HG03457 (cell line): ENCODE data around the gene DAND5.

Experiments used
- ATAC-seq: cut with Tn5 transposase; IDR thresholded peaks from one replicate; pipeline ENCODE4 v1.9.1; 2021; ENCODE audit warnings: moderate number of reproducible peaks; ENCODE audit not compliant: unreplicated experiment

Gene DAND5

DNA sequence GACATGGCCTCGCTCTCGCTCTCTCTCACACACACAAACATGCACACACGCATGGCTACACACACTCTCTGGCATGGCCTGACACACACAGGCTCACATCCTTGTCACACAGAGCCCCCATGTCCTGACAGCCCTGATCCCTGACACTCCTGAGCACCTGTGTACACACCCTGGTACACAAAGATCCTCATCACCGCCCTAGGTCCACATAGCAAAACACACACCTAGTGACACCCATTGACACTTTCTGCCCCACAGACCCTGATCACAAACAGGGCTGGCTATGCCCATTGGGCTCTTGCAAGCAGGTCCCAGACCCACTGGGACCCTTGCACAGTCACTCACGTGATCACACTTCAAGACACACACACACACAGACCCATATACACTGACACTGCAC is 21.9 kb downstream of the DAND5 start:
- ATAC-seq: no peak

DNA sequence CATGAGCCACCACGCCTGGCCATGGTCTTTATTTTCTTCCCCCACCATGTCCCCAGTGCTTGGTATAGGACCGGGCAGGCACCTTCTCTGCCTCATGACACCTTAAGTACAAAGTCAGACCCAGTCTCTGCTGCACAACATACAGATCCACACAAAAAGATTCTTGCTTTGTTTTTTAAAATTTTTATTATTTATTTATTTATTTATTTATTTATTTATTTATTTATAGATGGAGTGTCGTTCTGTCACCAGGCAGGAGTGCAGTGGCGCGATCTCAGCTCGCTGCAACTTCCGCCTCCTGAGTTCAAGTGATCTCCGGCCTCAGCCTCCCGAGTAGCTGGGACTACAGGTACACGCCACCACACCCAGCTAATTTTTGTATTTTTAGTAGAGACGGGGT is 23.4 kb downstream of the DAND5 start:
- no peak for ATAC-seq

DNA sequence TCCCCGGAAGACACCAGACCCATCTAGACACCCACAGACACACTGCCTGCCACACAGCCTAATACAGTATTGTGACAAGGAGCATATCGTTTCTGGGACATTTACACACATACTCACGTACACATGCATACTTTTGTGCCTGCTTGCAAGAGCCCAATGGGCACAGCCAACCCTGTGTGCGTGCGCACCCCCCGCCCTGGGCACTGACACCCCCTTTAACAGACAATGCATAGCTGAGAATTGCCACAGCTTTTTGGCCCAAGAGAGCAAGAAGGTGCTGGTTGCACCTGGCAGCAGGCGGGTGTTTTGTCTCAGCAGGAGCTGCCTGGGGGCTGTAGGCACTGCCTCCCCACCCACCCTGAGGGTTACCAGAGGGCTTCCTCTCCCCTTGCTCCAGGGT is 24.2 kb downstream of the DAND5 start:
- ATAC-seq: no peak

DNA sequence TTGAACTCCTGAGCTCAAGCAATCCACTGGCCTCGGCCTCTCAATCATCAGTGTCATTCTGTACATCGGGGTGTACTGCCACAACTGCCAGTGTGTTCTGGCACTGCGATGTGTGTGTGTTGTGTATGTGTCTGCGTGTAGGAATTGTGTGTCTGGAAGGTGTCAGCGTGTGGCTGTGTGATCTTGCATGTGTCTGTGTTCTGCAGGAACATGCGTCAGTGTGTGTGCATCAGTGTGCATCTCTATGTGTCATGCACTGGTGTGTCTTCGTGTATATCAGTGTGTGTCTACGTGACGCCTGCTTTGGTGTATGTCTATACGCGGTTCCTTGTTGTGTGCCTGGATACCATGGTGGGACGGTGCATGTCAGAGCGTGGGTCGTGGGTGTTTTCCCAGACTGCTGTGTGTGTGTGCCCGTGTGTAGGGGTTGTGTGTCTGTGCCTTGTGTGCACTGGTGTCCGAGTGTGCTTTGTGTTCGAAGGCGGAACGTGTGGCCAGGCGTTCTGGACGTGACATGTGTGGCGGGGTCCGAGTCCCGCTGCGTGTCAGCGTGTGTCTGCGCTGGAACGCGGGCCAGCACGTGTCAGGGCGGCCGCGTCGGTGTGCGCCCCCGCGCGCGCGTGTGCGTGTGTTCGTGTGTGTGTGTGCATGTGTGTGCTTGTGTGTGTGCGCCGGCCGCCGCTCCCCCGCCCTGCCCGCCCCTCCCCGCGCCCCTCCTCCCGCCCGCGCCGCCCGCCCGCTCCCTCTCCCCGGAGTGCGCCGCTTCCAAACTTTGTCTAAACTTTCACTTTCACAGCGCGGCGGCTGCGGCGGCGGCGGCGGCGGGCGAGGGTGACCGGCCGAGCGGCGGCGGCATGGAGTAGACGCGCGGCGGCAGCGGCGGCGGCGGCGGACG is 25.6 kb downstream of the DAND5 start, which contains the start of gene NFIX:
TSS of gene NFIX (plus strand) at position 775 of the 895 bp plus-strand sequence. CDS start 363 bp downstream, outside the sequence.
- ATAC-seq: no peak

DNA sequence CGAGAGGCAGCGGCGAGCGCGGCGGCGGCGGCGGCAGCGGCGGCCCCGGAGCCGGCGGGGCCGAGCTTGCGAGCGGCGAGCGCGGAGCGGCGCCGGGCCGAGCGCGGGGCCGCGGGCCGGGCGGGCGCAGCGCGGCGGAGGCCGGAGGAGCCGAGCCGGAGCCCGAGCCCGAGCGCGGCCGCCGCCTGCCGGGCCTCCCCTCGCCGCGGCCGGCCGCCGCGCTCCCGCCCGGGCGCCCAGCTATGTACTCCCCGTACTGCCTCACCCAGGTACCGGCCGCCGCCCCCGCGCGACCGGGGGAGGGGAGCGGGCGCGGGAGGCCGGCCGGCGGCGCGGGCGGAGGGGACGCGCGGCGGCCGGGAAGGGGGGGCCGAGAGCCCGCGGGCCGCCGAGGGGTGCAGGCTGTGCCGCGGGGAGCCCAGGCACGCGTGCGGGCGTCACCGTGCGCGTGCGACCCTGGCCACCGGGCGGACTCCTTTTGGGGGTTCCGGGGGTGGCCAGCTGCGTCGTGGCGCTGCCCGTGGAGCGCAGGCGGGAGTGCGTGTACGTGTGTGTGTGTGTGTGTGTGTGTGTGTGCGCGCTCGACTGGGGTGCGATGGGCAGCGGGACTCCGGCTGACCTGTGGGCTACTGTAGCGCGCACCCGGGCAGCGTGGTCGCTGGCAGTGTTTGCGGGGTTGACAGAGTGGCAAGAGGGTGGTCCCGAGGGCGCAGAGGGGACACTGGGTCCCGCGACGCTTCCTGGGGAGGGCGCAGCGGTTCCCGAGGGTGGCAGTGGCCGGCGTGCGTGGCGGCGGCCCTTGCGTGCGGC is 26.4 kb downstream of the DAND5 start:
- ATAC-seq: no peak

DNA sequence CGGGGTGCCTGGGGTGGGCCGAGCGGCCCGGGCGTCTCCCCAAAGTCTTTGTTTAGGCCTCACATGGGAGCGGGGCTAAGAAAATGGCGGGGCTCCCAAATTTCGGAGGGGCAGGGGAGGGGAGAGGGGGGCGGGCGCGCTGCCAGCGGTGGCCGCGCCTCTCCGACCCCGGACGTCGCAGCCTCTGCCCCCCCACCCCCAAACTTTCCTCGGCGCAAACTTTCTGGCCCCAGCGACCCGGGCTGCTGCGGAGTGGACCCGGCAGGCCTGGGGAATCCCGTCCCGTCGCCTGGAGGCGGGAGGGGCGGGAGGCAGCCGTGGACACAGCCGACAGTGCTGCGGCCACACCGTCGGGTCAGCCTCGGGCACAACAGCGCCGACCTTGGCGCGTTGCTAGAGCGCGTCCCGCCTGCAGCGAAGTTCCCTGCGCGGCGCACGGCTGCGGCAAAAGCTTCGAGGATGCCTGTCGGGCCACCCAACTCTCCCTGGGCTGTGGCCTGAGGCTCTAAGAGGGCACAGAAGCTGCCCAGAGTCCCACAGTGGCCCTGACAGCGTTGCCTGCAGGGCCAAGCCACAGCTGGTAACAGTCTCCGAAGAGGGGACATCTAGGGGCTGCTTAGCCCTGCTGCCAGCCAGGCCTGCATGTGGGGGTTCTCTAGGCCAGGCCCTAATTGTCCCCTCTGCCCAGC is 27.2 kb downstream of the DAND5 start:
- ATAC-seq: no peak

DNA sequence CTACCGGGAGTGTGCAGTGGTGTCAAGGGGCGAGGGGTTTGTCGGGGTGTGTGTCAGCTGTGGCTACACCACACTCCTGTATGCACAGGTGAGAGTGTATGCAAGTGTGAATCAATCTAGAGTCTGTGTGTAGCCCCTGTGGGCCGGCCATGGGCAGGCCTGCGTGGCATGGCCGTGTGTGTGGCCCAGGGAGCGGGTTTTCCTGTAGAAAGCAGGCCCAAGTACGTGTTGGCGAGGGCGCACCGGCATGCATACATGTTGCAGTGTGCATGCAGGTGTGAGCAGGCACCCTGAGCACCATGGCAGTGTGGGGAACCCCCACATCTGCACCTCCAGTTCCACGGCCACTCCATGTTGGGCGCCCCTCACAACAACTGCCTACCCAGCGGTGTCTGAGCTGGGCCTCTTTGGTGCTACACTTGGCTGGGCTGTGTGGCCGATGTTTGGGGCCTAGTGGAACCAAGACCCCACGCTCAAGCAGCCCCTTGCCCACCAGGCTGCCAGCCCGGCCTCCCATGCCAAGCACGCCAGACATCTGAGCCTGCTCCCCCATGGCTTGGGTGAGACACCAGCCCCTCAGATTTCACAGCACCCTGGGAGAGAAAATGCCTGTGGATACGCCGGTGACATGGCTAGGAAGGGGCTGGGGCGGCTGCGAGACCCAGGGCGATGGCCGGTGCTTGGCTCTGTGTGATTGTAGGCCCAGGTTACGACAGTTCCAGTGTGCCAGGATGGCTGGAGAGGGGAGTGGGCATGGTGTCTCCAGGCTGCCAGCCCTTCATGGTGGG is 28.0 kb downstream of the DAND5 start:
- ATAC-seq: no peak

DNA sequence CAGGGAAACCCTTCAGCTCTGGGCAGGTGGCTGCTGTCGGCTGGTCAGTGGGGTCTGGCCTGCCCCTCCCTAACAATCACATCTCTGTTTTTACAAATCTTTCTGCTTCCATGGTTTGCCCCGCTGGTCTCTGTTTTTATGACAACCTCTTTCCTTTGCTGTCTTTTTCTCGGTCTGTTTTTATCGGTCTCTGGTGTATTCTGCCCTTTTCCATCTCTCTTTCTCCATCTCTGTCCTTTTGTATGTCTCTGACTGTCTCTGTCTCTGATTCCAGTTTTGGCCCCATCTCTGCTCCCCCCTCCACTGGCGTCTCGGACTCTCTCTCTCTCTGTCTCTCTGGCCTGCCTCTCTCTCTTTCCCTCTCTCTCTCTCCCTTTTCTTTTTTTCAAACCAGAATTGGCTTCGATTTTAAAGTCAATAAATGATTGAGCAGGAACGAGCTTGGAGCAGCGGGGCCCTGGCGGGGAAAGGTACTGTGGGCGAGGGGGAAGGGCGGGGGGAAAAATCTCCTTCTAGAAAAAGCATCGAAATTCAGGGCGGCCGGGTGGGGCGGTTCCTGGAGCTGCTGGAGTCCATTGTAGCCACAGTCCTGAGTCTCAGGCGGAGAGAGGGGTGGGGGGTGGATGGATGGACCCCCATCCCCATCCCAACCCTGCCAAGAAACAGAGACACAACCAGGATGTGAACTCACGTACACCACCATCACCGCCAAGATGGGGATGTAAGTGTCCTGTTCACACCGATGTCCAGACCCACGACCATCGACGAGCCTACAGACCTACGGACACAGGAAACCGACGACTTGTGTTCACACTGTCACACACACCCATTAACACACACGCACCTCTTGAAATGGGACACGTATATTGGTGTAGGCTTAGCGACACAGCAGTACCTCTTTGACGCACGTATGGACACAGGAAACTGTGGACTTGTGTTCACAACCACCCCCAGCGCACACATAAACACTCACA is 28.9 kb downstream of the DAND5 start:
- ATAC-seq: no peak

DNA sequence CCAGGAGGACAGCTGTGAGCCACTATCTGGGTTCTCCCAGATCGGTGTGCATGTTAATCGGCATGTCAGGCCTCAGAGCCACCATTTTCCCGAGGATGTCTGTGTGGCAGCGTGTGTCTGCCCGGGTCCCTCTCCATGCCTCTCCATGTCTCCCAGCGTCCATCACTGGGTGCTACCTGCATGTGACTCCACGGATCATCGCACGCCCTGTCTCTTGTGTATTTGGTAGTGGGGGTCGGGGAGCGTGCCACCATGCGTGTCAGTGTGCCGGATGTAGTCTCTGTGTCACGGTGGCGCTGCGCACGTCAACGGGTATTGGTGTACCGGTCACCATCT is 31.8 kb downstream of the DAND5 start:
- ATAC-seq: no peak

DNA sequence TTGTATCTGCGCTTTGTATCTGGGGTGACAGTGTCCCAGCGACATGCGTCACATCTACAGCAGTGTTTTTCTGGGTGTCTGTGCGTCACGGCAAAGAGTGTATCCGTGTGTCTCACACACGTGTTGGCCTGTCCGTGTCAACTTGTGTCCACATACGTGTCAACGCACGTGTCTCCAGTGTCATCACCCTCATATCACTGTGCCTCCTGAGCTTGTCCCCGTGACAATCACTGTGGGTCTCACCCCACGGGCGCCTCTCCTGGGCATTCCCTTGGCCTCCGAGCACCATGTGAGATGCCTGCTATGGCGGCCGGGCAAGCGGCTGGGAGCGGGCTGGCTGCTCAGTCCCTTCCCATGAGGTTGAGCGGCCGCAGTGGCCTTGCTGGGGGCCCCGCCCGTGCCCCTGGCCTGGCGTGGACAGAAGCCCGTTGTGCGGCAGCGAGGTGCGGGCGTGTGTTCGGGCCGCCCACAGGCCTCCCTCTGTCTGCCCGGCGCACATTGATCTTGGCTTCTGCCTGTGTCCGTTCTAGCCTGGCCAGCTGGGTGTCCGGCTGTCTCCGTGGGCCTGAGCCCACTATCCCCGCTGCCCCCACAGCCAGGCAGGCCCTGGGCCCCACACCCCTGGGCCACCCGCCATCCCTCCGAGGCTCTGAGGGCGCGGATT is 32.3 kb downstream of the DAND5 start:
- no peak for ATAC-seq

DNA sequence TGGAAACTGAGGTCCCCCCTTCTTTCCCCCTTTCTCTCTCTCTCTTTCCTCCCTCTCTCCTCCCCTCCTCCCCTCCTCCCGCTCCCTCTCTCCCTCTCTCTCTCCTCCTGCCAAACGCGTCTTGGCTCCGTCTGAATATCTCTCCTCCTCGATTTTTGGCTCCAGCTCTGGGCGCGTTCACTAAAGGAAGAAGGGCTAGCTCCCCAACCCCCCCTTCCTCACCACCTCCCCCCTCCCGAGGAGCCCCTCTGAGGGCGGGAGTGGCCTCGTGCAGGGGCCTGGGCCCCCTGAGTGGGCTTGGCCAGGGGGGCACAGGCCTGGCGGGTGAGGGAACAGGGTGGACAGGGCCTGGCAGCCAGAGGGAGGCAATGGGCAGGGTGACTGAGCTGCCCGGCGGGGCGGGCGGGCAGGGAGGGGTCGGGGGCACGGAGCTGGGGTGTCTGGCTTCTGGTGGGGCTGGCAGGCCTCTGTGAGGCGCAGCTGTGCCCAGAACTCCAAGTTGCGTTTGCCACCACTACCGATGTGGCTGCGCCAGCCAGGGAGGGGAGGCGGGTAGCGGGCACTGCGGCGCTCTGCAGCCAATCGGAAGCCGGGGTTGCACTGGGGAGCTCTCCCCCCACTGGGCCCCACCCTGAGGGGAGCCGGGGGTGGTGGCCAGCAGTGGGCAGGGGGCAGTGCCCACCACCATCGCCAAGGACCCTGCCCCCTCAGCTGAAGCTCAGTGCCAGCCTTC is 33.0 kb downstream of the DAND5 start:
- no peak for ATAC-seq

DNA sequence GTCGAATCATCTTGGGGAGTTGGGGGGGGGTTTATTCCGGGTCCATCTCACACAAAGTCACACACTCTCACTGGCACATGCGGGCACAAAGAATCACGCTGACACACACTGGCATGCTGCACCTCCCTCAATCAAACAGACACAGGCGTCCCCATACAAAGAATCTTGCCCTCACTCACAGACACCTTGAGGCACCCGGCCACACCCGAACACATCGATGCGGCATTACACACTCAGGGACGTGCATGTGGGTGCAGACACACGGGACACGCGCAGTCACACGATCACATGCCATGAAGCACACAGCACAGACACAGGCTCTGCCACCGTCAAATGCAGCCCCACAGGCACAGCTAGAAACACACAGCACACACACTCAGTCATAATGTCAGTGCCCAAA is 33.7 kb downstream of the DAND5 start:
- ATAC-seq: no peak

DNA sequence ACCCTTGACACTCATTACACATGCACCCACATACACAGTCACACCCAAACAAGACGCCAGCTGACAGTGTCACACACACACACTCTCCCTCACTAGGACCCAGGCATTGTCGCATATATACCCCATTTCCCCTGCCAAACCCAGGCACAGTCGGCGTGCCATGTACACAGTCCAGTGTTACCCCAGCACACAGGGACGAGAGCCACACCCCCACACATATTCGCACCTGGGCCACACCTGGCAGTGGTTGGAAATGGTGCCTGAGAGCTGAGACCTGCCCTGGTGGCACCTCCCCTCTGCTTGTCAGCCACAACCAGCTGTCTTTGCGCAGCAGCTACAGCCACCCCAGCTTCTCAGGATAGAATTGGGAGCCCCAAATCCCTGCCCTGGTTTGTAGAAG is 34.9 kb downstream of the DAND5 start:
- no peak for ATAC-seq

DNA sequence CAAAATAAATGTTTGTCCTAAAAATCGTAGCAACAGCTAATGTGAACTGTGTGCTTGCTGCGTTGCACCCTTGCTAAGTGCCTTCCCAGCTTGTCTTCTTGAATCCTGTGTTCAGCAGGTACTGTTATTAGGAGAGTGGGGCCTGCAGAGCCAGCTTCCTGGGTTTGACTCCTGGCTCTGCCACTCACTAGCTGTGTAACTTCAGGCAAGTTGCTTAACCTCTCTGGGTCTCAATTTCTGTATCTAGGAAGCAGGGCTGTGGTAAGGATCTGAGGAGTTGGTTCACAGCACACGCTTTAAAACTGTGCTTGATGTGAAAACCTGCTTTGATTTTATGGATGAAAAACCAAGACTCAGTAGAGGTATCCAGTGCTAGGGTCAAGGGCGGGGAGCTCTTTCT is 35.9 kb downstream of the DAND5 start:
- no peak for ATAC-seq

DNA sequence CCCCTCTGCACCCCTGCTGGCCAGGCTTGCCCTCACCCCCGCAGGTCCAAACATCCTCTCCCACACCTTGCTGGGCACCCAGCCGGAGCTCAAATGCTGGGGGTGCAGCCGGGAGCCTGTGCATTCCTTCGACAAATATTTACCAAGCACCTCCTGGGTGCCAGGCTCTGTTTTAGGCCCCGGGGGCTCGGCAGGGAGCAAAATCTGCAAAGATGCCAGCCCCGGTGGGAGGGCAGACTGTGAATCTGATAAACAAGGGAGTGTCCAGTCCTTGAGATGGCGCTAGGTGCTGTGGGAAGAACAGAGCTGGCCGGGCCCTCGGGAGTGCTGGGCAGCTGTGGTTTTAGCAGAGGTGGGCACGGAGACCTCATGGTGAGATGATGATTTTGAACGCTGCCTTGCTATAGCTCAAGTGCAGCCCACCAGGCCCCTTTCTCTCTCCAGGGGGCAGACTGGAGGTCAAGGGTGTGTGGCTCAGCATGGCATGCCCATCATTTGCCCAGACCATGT is 36.5 kb downstream of the DAND5 start:
- ATAC-seq: no peak

DNA sequence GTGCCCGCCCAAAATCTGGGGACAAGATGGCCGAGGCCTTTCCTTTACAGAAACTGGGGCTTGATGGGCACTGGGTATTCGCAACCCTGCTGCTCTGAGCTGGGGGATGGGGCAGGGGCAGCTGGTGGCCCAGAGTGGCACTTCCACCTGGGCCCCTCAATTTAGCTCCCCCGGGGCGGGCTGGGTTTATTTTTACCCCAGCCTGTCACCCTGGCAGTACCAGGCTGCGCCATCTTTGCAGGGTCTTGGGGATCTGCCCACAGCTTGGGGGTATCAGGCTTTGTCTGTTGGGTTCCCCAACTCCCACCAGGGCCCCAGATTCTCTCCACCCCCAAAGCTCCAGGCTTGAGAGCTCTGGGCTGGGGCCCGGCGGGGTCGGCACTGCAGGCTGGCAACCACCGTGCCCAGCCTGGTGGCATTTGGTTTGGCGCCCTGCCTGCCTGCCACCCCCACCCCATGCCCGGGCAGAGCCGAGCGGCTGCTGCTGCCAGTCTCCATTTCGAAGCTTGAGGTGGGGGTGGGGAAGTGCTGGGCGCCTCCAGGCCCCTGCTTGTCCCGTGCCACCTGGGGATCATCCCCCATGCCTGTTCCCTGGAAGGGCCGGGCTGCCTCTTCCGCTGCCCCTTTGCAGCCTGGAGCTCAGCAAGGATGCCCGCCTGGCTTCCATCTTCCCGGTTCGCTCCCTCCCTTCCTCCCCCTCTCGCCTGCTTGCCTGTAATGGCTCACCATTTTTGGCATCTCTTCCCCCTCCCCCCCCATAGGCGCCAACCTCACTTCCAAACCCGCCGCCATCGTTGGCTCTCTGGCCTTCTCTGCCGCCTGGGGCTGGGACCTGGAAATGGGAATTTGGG is 37.3 kb downstream of the DAND5 start:
- ATAC-seq: no peak

DNA sequence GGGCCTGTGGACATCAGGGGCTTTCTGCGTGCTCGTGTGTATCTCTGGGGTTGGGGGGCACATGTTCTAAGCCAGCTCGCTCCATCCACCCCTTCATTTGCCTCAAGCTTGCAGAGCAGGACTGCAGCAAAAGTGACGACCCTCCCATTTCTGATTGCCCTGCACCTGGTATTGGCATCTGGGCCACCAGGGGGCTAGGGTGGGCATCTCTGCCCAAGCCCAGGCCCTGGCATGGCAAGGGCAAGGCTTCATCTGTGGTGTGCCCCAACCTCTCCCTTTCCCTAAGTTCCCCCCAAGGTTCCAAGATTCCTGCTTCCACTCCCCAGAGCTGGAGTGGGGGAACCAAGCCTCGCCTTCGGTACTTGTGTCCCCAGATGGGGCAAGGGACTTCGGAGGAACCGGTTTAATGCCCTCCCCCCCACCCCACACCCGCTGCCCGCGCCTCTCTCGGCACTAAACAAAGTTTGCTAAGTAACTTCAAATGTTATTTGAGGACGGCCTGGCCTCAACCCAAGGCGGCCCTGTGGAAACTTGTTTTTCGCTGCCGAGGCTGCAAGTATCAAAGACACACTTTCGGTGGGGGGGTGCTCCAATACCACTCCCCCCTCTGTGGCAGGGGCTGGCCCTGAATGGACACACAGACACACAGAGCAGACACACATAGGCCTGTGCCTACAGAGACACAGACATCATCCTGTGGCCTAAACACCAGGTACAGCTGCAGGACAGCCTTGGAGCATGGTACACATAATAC is 38.1 kb downstream of the DAND5 start:
- ATAC-seq: no peak
